GM21528 (cell line): ENCODE results near the gene DBNDD2.

ENCODE experiments used
- ATAC-seq: cut with Tn5 transposase; IDR thresholded peaks from one replicate; pipeline ENCODE4 v1.9.1; 2021; ENCODE audit warnings: mild to moderate bottlenecking, moderate library complexity; ENCODE audit not compliant: unreplicated experiment, low FRiP score

The DBNDD2 gene

GRCh38 chr20:45445805-45446562, 37.9 kb downstream of the DBNDD2 start:
- ATAC-seq: no peak

- ATAC-seq: no peak
Measured at GRCh38 chr20:45448270-45448669, 40.2 kb downstream of the DBNDD2 start.

GRCh38 chr20:45449528-45449927, 41.4 kb downstream of the DBNDD2 start:
- no peak for ATAC-seq

GRCh38 chr20:45450097-45450818, 42.2 kb downstream of the DBNDD2 start:
- no peak for ATAC-seq

- ATAC-seq: no peak
Measured at GRCh38 chr20:45452238-45452637, 44.1 kb downstream of the DBNDD2 start.

- no peak for ATAC-seq
Measured at GRCh38 chr20:45452772-45453691, 44.9 kb downstream of the DBNDD2 start.

- ATAC-seq: no peak
Measured at GRCh38 chr20:45456632-45457031, 48.5 kb downstream of the DBNDD2 start.

GRCh38 chr20:45459606-45460005, 51.5 kb downstream of the DBNDD2 start:
- ATAC-seq: no peak
